HL-60 (cell line): Measurements from ENCODE around the gene RTN4RL1.

Experiments
- CTCF ChIP-seq: IDR thresholded peaks from one replicate; pipeline ENCODE4 v1.5.1; 2011; ENCODE audit warnings: low read length, control low read depth, inconsistent platforms; ENCODE audit not compliant: insufficient read depth
- GABPA ChIP-seq: IDR thresholded peaks from 2 replicates; pipeline ENCODE4 v1.6.1; 2012; ENCODE audit warnings: low read depth
- POLR2AphosphoS5 ChIP-seq: IDR thresholded peaks from 2 replicates; pipeline ENCODE4 v1.6.1; 2012; ENCODE audit warnings: low read depth
- REST ChIP-seq: IDR thresholded peaks from 2 replicates; pipeline ENCODE4 v1.6.1; 2012; ENCODE audit warnings: low read depth; ENCODE audit not compliant: insufficient replicate concordance

DNA sequence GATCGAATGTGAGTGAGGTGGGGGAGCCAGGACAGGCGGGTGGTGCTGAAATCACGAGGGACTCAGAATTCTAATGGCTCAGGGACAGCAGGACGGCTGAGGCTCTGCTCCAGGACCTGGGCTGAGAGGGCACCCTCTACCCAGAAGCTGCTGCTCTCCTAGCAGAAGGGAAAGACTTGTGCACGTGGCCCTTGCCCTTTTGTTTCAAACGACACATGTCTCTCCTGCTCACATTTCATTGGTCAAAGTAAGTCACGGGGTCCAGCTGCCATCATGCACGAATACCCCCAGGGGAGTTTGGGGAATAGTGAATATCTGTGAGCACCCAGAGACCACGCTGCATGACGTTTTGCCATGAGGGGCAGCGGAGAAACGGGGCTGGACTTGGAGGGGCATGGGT is 73.2 kb downstream of the RTN4RL1 start:
- TF ChIP-seq POLR2AphosphoS5 = no peak
- TF ChIP-seq CTCF = no peak
- no peak for TF ChIP-seq GABPA
- no peak for TF ChIP-seq REST
